ENCODE data around the gene CAPZA1.
"Not testable (repeated sequence)": the region's sequence is repeated elsewhere in the genome, so short reads cannot be mapped to it uniquely, and the experiment has no call there.

CAPZA1 gene

GRCh38 chr1:112628516-112628915 is 8.9 kb downstream of the CAPZA1 start:
- no peak for DNase-seq

GRCh38 chr1:112629256-112629655 is 9.6 kb downstream of the CAPZA1 start:
- DNase-seq: no peak

GRCh38 chr1:112633628-112634027 is 14.0 kb downstream of the CAPZA1 start:
- DNase-seq: no peak

DNA sequence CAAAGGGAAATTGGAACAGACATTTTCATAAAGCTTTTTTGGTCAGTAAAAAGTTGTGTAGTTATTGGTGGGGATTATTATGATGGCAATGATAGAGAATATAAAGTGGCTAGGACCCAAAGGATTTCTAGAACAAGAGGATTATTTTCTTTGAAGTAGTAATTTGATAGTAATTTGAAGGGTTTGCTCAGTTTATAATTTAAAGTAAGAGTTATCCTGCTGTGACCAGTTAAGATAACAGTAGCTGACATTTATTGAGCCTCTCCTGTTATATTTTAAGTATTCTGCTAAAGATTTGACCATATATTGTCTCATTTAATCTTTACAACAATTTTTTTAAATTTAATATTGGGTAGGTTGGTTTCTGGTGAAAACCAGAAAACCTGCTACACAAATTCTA is 14.7 kb downstream of the CAPZA1 start:
- no peak for DNase-seq

GRCh38 chr1:112636056-112636455 is 16.4 kb downstream of the CAPZA1 start:
- DNase-seq: no peak

DNA sequence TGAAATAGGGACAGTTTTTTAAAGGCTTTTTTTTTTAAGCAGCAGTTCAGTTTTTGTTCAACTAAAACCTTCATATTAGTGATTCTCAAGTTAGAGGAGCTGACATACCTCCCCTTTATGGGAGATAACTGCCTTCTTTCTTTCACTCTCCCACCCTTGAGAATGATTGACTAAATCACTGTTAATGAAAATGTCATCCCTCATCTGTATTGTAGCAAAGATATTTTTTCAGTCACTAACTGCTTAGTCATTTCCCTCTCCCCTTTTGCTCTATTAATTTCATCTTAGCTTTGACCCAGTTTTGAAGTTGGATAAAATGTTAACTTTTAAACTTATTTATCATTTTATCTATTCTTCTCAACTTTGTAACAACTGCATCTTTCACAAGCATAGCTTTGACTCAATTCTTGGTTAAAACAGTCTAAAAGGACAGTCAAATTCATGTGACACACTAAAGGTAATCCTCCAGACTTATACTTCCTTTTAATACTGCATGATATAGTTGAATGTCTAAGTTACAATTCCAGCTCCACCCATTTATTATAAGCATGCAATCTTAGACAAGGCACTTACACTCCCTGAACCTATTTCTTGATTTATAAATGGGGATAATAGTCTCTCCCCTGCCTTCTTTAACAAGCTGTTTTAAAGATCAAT is 17.1 kb downstream of the CAPZA1 start:
- DNase-seq: no peak

- DNase-seq: no peak
Observed at GRCh38 chr1:112637254-112638109, 17.9 kb downstream of the CAPZA1 start.

DNA sequence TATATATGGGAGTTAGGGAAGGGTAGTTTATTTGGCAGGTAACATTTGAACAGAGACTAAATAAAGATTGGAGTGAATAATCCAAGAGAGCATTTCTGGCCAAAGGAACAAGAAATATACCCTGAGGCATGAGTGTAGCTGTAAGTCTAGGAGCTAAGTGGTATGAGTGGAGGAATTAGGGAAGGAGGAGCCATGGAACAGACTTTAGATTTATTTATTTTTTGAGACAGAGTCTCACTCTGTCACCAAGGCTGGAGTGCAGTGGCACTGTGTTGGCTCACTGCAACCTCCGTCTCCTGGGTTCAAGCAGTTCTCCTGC is 18.4 kb downstream of the CAPZA1 start:
- DNase-seq: no peak

DNA sequence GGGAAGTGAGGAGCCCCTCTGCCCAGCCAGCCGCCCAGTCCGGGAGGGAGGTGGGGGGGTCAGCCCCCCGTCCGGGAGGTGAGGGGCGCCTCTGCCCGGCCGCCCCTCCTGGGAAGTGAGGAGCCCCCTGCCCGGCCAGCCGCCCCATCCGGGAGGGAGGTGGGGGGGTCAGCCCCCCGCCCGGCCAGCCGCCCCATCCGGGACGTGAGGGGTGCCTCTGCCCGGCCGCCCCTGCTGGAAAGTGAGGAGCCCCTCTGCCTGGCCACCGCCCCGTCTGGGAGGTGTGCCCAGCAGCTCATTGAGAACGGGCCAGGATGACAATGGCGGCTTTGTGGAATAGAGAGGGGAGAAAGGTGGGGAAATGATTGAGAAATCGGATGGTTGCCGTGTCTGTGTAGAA is 20.8 kb downstream of the CAPZA1 start:
- not testable (repeated sequence) for DNase-seq

- no peak for DNase-seq
Observed at GRCh38 chr1:112643080-112643479, 23.4 kb downstream of the CAPZA1 start.

GRCh38 chr1:112646225-112646624 is 26.6 kb downstream of the CAPZA1 start:
- DNase-seq: no peak

DNA sequence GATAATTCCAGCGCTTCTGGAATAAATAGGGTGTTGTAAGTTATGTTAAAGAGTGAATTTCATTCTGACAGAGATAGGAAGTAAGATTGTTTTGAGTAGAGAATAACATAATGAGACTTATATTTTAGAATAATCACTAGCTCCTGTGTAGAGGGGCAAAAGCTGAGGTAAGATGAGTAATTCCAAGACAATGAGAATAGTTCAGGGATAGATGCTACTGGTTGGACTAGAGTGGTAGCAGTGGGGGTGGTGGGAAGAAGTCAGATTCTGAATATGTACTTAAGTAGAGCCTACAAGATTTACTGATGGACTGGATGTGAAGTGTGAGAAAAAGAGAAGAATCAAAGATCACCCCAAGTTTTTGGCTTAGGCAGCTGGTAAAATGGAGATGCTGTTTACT is 31.6 kb downstream of the CAPZA1 start:
- no peak for DNase-seq

DNA sequence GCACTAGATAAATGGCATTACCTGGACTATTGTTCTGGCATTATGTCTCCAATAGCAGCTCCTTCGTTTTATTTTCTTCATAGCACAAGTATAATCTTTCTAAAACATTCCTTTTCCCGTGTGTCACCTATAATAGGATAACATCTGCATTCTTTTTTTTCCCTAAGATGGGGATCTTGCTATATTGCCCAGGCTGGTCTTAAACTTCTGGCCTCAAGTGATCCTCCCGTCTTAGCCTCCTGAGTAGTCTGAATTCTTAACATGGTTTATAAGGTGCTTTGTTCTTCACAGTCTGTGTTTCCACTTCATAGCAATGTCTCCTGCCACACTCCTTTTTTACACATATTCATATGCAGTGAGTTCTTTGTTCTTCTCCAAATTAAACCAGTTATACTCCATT is 46.2 kb downstream of the CAPZA1 start:
- no peak for DNase-seq

- no peak for DNase-seq
Observed at GRCh38 chr1:112666946-112667345, 47.3 kb downstream of the CAPZA1 start.

- no peak for DNase-seq
Observed at GRCh38 chr1:112672009-112672408, 52.4 kb downstream of the CAPZA1 start.

- DNase-seq: no peak
Observed at GRCh38 chr1:112672842-112673241, 53.2 kb downstream of the CAPZA1 start.

GRCh38 chr1:112673592-112674439 is 54.2 kb downstream of the CAPZA1 start:
- no peak for DNase-seq

GRCh38 chr1:112674440-112674985 is 54.9 kb downstream of the CAPZA1 start, which contains the start of gene MOV10:
Gene MOV10 (plus strand): TSS chr1:112674659. CDS start chr1:112674913, 254 bp downstream.
- peak; percentile 74 for DNase-seq

DNA sequence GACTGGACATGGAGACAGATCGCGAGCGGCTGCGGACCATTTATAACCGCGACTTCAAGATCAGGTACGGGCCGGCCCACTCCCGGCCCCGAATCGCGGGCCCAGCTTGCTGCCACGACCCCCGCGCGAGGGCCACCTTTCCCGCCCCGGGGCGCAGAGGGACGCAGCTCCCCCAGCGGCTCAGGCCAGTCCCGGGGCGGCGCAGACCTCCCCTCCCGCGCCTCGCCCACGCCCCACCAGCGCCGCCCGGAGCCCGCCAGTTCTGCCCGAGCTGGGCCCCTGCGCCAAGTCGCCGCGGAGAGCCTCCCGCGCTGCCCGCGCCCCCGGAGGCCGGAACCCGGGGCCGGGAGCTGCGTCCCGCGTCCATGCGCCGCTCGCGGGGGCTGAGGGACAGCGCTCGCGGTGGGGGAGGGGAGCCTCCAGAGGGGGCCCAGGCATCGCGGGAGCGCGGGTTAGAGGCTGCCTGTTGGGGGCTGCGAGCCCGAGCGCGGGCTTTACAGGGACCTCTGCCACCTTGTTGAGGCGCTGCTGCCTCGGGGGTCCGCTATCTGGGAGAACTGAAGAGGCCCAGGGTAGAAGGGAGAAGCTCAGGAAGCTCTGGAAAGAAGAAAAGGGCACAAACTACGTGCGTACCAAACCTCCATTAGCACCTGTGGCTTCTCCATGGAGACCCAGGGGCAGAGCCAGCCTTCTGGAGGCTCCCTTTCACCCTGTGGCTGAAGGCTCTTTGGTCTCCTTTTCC is 55.5 kb downstream of the CAPZA1 start:
- DNase-seq: peak; percentile 61

- no peak for DNase-seq
Observed at GRCh38 chr1:112675728-112676381, 56.2 kb downstream of the CAPZA1 start.

GRCh38 chr1:112676543-112676942 is 56.9 kb downstream of the CAPZA1 start:
- no peak for DNase-seq

GRCh38 chr1:112677501-112677900 is 57.9 kb downstream of the CAPZA1 start:
- no peak for DNase-seq

Measured in stimulated activated CD4-positive, alpha-beta T cell treated with anti-CD3 and anti-CD28 coated beads, Interleukin-15, amount 100 ng/mL, for 24 hours (primary cell).